SK-N-SH (cell line): ENCODE measurements around the gene SLC23A1.

ENCODE experiments used
- CTCF ChIP-seq: fragments of 200-600 bp; sonication (generic); IDR thresholded peaks from 2 replicates; pipeline ENCODE4 v1.6.1; 2017; ENCODE audit warnings: antibody characterized with exemption, mild to moderate bottlenecking, moderate library complexity
- EZH2phosphoT487 ChIP-seq: fragments of 200-600 bp; sonication (generic); IDR thresholded peaks from 2 replicates; pipeline ENCODE4 v1.6.1; 2017; ENCODE audit warnings: low read depth, mixed run types, mild to moderate bottlenecking, antibody characterized with exemption, moderate library complexity, borderline replicate concordance
- FOXJ3 ChIP-seq: sonication (generic); formaldehyde crosslinking; IDR thresholded peaks from 2 replicates; pipeline ENCODE4 v1.5.1; 2020; ENCODE audit warnings: mild to moderate bottlenecking, missing genetic modification reagents
- GABPA ChIP-seq: IDR thresholded peaks from 2 replicates; pipeline ENCODE4 v1.4.0; 2012; ENCODE audit warnings: low read depth, mild to moderate bottlenecking
- JUND ChIP-seq: IDR thresholded peaks from 2 replicates; pipeline ENCODE4 v1.4.0; 2012
- RFX5 ChIP-seq: IDR thresholded peaks from 2 replicates; pipeline ENCODE4 v1.6.1; 2012; ENCODE audit warnings: mild to moderate bottlenecking, improper control_type of control experiment, low read length
- SIN3A ChIP-seq: IDR thresholded peaks from 2 replicates; pipeline ENCODE4 v1.6.1; 2012; ENCODE audit warnings: low read depth, mild to moderate bottlenecking, low read length, moderate library complexity, borderline replicate concordance
- TAF1 ChIP-seq: IDR thresholded peaks from 2 replicates; pipeline ENCODE4 v1.6.1; 2012; ENCODE audit warnings: low read depth, mild to moderate bottlenecking, low read length, moderate library complexity, borderline replicate concordance
- TEAD4 ChIP-seq: IDR thresholded peaks from 2 replicates; pipeline ENCODE4 v1.4.0; 2012; ENCODE audit warnings: mild to moderate bottlenecking, borderline replicate concordance; ENCODE audit not compliant: insufficient read depth
- USF2 ChIP-seq: fragments of 150-350 bp; IDR thresholded peaks from 2 replicates; pipeline ENCODE4 v1.6.1; 2017; ENCODE audit warnings: antibody characterized with exemption, low read length, low read depth, borderline replicate concordance

- TF ChIP-seq CTCF (no peak), SIN3A (no peak), FOXJ3 (CRISPR knock-in tag) (no peak), EZH2phosphoT487 (no peak), USF2 (no peak), GABPA (no peak), RFX5 (no peak), TEAD4 (no peak), JUND (no peak), TAF1 (no peak)
Observed at GRCh38 chr5:139415869-139416268, 32.8 kb upstream of the SLC23A1 start.
